PC-9 (cell line): ENCODE results near the gene ABCA4.

Experiments used
- EZH2 ChIP-seq: fragments of 200-600 bp; sonication (generic); IDR thresholded peaks from 2 replicates; pipeline ENCODE4 v1.8.0; 2017; ENCODE audit warnings: antibody characterized with exemption, low read depth
- TF ChIP-seq, protein P1 (sequence below): fragments of 200-600 bp; sonication (generic); conservative IDR thresholded peaks from 2 replicates; pipeline ENCODE4 v1.6.1; 2017; ENCODE audit warnings: mixed run types, antibody characterized with exemption, mild to moderate bottlenecking, moderate library complexity

- TF ChIP-seq, protein P1, sequence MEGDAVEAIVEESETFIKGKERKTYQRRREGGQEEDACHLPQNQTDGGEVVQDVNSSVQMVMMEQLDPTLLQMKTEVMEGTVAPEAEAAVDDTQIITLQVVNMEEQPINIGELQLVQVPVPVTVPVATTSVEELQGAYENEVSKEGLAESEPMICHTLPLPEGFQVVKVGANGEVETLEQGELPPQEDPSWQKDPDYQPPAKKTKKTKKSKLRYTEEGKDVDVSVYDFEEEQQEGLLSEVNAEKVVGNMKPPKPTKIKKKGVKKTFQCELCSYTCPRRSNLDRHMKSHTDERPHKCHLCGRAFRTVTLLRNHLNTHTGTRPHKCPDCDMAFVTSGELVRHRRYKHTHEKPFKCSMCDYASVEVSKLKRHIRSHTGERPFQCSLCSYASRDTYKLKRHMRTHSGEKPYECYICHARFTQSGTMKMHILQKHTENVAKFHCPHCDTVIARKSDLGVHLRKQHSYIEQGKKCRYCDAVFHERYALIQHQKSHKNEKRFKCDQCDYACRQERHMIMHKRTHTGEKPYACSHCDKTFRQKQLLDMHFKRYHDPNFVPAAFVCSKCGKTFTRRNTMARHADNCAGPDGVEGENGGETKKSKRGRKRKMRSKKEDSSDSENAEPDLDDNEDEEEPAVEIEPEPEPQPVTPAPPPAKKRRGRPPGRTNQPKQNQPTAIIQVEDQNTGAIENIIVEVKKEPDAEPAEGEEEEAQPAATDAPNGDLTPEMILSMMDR = 0 out of 2 replicates have a peak, but pooled peaks have one; percentile 4
- TF ChIP-seq EZH2 = no peak
Measured at GRCh38 chr1:93965256-93965655, 155.7 kb downstream of the ABCA4 start.
